ENCODE results near the gene STT3A. TPM values are rescaled to one million over a fixed set of nuclear protein-coding genes. Genes with fewer than 3 reads are reported as not detected.

STT3A gene
- polyA plus RNA-seq, 2 of the 4 experiments (the other 2 are of a cell fraction), result 92.1 to 197 TPM

DNA sequence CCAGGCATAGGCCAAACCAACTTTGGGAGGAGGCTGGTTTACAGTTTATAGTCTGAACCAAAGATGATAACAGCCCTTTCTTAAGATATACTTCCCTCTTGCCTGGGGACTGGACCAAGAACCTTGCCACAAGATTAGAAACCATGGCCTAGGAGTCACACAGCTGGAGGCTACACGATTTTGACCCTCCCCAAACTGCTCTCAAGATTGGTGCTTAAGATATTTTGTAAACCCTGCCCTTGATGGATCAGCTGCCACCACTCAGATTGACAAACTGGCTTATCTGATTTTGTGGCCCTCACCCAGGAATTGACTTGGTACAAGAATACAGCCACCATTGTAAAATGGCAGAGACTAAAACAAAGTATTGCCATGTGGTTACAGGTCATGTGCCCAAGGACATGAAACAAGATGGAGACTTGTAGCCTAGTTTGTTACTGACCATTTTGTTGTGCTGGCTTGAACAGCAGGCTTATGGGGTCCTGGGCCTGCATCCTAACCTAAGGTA lies 40.8 kb upstream of the STT3A start:
- POLR2A ChIA-PET, result no interaction called here

DNA sequence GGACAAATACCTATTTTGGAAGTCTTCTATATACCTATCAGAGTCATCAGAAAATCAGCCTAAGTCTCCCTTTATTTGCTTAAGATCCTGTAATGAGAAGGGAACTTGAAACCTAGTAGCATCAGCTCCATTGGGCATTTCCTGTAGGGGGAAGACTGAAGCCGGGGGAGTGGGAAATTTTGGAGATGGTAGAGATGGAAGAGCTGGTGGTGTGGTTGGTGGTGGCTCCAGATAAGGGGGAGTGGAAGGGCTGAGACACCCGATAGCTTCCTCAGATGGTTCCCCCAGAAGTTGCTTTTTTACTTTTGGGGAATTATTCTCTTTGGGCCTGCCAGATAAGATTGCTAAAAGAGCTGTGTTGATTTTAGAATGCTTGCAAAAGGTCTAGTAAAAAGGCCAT lies 39.7 kb upstream of the STT3A start:
- Histone ChIP-seq H3K4me3 (no peak overlapping the region), H3K9me3 (peaks cover 16% of the 10 kb centered on the region), H3K27ac (no peak overlapping the region), H3K4me2 (no peak overlapping the region), H3K4me1 (no peaks in the 10 kb centered on the region)
- ATAC-seq (no peak), DNase-seq (ENCODE audit: low read depth in 1 of 2, low spot score in 1 of 2) (no peak), FAIRE-seq (no peak)
- no peak for TF ChIP-seq EHMT2 (IDR thresholded peaks at IDR 0.05; ENCODE audit: low read depth)
- TF ChIP-seq ZFP36 (IDR thresholded peaks at IDR 0.05; ENCODE audit: borderline replicate concordance, partially characterized antibody), result no peak
- TF ChIP-seq, protein P1, sequence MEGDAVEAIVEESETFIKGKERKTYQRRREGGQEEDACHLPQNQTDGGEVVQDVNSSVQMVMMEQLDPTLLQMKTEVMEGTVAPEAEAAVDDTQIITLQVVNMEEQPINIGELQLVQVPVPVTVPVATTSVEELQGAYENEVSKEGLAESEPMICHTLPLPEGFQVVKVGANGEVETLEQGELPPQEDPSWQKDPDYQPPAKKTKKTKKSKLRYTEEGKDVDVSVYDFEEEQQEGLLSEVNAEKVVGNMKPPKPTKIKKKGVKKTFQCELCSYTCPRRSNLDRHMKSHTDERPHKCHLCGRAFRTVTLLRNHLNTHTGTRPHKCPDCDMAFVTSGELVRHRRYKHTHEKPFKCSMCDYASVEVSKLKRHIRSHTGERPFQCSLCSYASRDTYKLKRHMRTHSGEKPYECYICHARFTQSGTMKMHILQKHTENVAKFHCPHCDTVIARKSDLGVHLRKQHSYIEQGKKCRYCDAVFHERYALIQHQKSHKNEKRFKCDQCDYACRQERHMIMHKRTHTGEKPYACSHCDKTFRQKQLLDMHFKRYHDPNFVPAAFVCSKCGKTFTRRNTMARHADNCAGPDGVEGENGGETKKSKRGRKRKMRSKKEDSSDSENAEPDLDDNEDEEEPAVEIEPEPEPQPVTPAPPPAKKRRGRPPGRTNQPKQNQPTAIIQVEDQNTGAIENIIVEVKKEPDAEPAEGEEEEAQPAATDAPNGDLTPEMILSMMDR (IDR thresholded peaks at IDR 0.05), result no peak
- POLR2A ChIA-PET, result no interaction called here
- CTCF ChIA-PET, result no interaction called here
- WGBS (ENCODE audit: missing lambda C conversion rate), result 30% methylated on average over 2 of the region's 2 CpGs

More for the DNA sequence above, 40.8 kb upstream of the STT3A start:
- Histone ChIP-seq H3K27ac (no peak overlapping the region), H3K4me3 (no peak overlapping the region), H3K4me1 (no peaks in the 10 kb centered on the region), H3K9me3 (peaks cover 16% of the 10 kb centered on the region), H3K4me2 (no peak overlapping the region)
- CTCF ChIA-PET, result no interaction called here
- ATAC-seq, result no peak
- DNase-seq (ENCODE audit: low read depth in 1 of 2, low spot score in 1 of 2), result no peak
- FAIRE-seq, result no peak
- 0% methylated on average over 1 of the region's 1 CpG for WGBS (ENCODE audit: missing lambda C conversion rate)
- TF ChIP-seq RNF2 (IDR thresholded peaks at IDR 0.05; ENCODE audit: borderline replicate concordance, low read depth) (no peak), KDM5A (IDR thresholded peaks at IDR 0.05) (no peak), PBX3 (IDR thresholded peaks at IDR 0.05) (no peak), CBX2 (IDR thresholded peaks at IDR 0.05; ENCODE audit: borderline replicate concordance, low read depth) (no peak), ZC3H11A (IDR thresholded peaks at IDR 0.05) (no peak), MAFK (IDR thresholded peaks at IDR 0.05; ENCODE audit: partially characterized antibody) (no peak), ESRRA (IDR thresholded peaks at IDR 0.05; ENCODE audit: borderline replicate concordance, low read length) (no peak), RCOR1 (IDR thresholded peaks at IDR 0.05; ENCODE audit: low read depth, low read length) (no peak), POLR2A (IDR thresholded peaks at IDR 0.05; ENCODE audit: low read length) (no peak)
- TF ChIP-seq, protein P2, sequence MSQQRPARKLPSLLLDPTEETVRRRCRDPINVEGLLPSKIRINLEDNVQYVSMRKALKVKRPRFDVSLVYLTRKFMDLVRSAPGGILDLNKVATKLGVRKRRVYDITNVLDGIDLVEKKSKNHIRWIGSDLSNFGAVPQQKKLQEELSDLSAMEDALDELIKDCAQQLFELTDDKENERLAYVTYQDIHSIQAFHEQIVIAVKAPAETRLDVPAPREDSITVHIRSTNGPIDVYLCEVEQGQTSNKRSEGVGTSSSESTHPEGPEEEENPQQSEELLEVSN (IDR thresholded peaks at IDR 0.05; ENCODE audit: borderline replicate concordance, low read depth), result no peak
- TF ChIP-seq, protein P3, sequence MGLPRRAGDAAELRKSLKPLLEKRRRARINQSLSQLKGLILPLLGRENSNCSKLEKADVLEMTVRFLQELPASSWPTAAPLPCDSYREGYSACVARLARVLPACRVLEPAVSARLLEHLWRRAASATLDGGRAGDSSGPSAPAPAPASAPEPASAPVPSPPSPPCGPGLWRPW (IDR thresholded peaks at IDR 0.05), result no peak

- no peaks in the 10 kb centered on the region for H3K4me1 ChIP-seq
- no peak overlapping the region for H3K27ac ChIP-seq
- DNase-seq (ENCODE audit: low read depth in 1 of 2, low spot score in 1 of 2) (no peak), ATAC-seq (no peak), FAIRE-seq (no peak)
- ChIA-PET CTCF (no interaction called here), POLR2A (no interaction called here)
- WGBS (ENCODE audit: missing lambda C conversion rate), result 0% methylated on average over 1 of the region's 1 CpG
- no peak for TF ChIP-seq KDM5A (IDR thresholded peaks at IDR 0.05)
- TF ChIP-seq MAX (IDR thresholded peaks at IDR 0.05), result no peak
- no peak for TF ChIP-seq HMGXB4 (CRISPR knock-in tag; IDR thresholded peaks at IDR 0.05; ENCODE audit: borderline replicate concordance)
- no peak overlapping the region for H3K4me3 ChIP-seq
- H3K4me2 ChIP-seq, result no peak overlapping the region
- peaks cover 16% of the 10 kb centered on the region for H3K9me3 ChIP-seq
Observed at GRCh38 chr11:125553357-125553756, 39.3 kb upstream of the STT3A start.

All from A549 (cell line).